ENCODE results near the gene ANKUB1.
"Not testable (repeated sequence)": the region's sequence is repeated elsewhere in the genome, so short reads cannot be mapped to it uniquely, and the experiment has no call there.

ANKUB1 gene

GRCh38 chr3:149830902-149831301, 38.5 kb upstream of the ANKUB1 start:
- no peak overlapping the region for H3K4me3 ChIP-seq (ENCODE audit: low read depth, low read length)
- no peak for DNase-seq (ENCODE audit: low read depth)
- in situ Hi-C loops (cut with HindIII; ENCODE audit: low sequenced_read_pairs): no loop called here
- TF ChIP-seq CTCF (IDR thresholded peaks at IDR 0.05; ENCODE audit: low read depth, low read length, missing control alignments): no peak

GRCh38 chr3:149829631-149830030, 37.3 kb upstream of the ANKUB1 start:
- H3K4me3 ChIP-seq (ENCODE audit: low read depth, low read length); DNase-seq (ENCODE audit: low read depth); in situ Hi-C loops (cut with HindIII; ENCODE audit: low sequenced_read_pairs): not testable (repeated sequence)

- no peak for TF ChIP-seq CTCF (IDR thresholded peaks at IDR 0.05; ENCODE audit: low read depth, low read length, missing control alignments)
- no peak for DNase-seq (ENCODE audit: low read depth)
- in situ Hi-C loops (cut with HindIII; ENCODE audit: low sequenced_read_pairs): no loop called here
- H3K4me3 ChIP-seq (ENCODE audit: low read depth, low read length): no peak overlapping the region
Measured at GRCh38 chr3:149828390-149828789, 36.0 kb upstream of the ANKUB1 start.

- no peak for TF ChIP-seq CTCF (IDR thresholded peaks at IDR 0.05; ENCODE audit: low read depth, low read length, missing control alignments)
- in situ Hi-C loops (cut with HindIII; ENCODE audit: low sequenced_read_pairs): no loop called here
- H3K4me3 ChIP-seq (ENCODE audit: low read depth, low read length): no peak overlapping the region
- no peak for DNase-seq (ENCODE audit: low read depth)
Measured at GRCh38 chr3:149826636-149827035, 34.3 kb upstream of the ANKUB1 start.

- H3K4me3 ChIP-seq (ENCODE audit: low read depth, low read length): no peak overlapping the region
- in situ Hi-C loops (cut with HindIII; ENCODE audit: low sequenced_read_pairs): no loop called here
- no peak for DNase-seq (ENCODE audit: low read depth)
- no peak for TF ChIP-seq CTCF (IDR thresholded peaks at IDR 0.05; ENCODE audit: low read depth, low read length, missing control alignments)
Measured at GRCh38 chr3:149820183-149820582, 27.8 kb upstream of the ANKUB1 start.

GRCh38 chr3:149819432-149819831, 27.1 kb upstream of the ANKUB1 start:
- H3K4me3 ChIP-seq (ENCODE audit: low read depth, low read length): no peak overlapping the region
- DNase-seq (ENCODE audit: low read depth): no peak
- in situ Hi-C loops (cut with HindIII; ENCODE audit: low sequenced_read_pairs): no loop called here
- no peak for TF ChIP-seq CTCF (IDR thresholded peaks at IDR 0.05; ENCODE audit: low read depth, low read length, missing control alignments)

GRCh38 chr3:149816986-149817385, 24.6 kb upstream of the ANKUB1 start:
- no peak overlapping the region for H3K4me3 ChIP-seq (ENCODE audit: low read depth, low read length)
- no peak for DNase-seq (ENCODE audit: low read depth)
- TF ChIP-seq CTCF (IDR thresholded peaks at IDR 0.05; ENCODE audit: low read depth, low read length, missing control alignments): no peak
- in situ Hi-C loops (cut with HindIII; ENCODE audit: low sequenced_read_pairs): no loop called here

Data from astrocyte of the cerebellum (primary cell).